Motor neuron (in vitro differentiated cells): ENCODE data around the gene PYGL. TPM values are rescaled to one million over a fixed set of nuclear protein-coding genes. Genes with fewer than 3 reads are reported as not detected.
A peak's percentile ranks its signal among the peaks of the same experiment; 100 is the strongest.

Experiments used
- ATAC-seq, 8 experiments: fragments of 200-7000 bp; cut with Tn5 transposase; replicated peaks in 6 of 8; 2 replicates each; pipeline ENCODE4 v1.8.0; 2021; ENCODE audit warnings: mild to moderate bottlenecking in 8 of 8, moderate library complexity in 8 of 8
- H3K27ac ChIP-seq, 2 donors: fragments of 250-450 bp; sonication (Bioruptor Pico); 2 replicates each; pipeline ENCODE4 v1.9.0; 2021; ENCODE audit warnings: antibody characterized with exemption in 2 of 2, mild to moderate bottlenecking in 2 of 2, moderate library complexity in 1 of 2
- H3K4me1 ChIP-seq, 2 donors: fragments of 250-450 bp; sonication (Bioruptor Pico); replicated peaks in 1 of 2; 2 replicates each; pipeline ENCODE4 v1.6.1; 2021; ENCODE audit warnings: antibody characterized with exemption in 2 of 2, mild to moderate bottlenecking in 2 of 2, moderate library complexity in 1 of 2
- H3K4me3 ChIP-seq, 5 donors: fragments of 250-450 bp; sonication (Bioruptor Pico); 2 replicates each; pipeline ENCODE4 v1.9.0; 2021; ENCODE audit warnings: antibody characterized with exemption in 5 of 5, mild to moderate bottlenecking in 5 of 5, moderate library complexity in 4 of 5
- WGBS, 10 experiments: fragments of 450-650 bp; shearing (Covaris generic); methylation state at CpG; one replicate each; pipeline ENCODE4 v1.0.0; 2022; 5-methylcytosine and 5-hydroxymethylcytosine counted together
- in situ Hi-C, 9 experiments: fragments of 400-800 bp; cut with MboI; loops; one replicate each; pipeline ENCODE4 v1.15.0; 2021; ENCODE audit warnings: low sequenced_read_pairs in 9 of 9, low pct_unique_long_range_greater_than_20kb in 2 of 9; ENCODE audit not compliant: unreplicated experiment in 9 of 9
- total RNA-seq, 8 experiments: library from RNA; unstranded; fragments of 300-600 nt; gene quantifications; 2 replicates each; pipeline versions ENCODE4 v1.2.3 to v1.2.4, GENCODE V29; 2022

The PYGL gene
- total RNA-seq, result 100 to 1,000 TPM in 3 of 8 experiments, 1 to 10 TPM in 5; 2.2 to 164 (median 5.7) TPM

GRCh38 chr14:50943943-50944646 is at the start of gene PYGL:
Gene PYGL, minus strand, starts transcription at chr14:50944483. Its CDS starts 80 bp downstream, at chr14:50944403.
- in situ Hi-C loops, result loop anchor here in 1 of 9 experiments (25.0 kb wide), 1 partner anchor 268 kb away; no protein-coding TSS in a partner anchor
- H3K4me1 ChIP-seq, result peaks cover 5 to 9% of the 10 kb centered on the region in 2 donors
- peak; percentile 76 to 91 (median 86) for ATAC-seq
- WGBS, 10 experiments, result 0% methylated on average over 14 of the region's 74 CpGs; no CpG with 5 or more reads in 9 of the 10 experiments
- peak within 1 kb of the TSS; percentile 31 to 47 (median 39) for H3K4me3 ChIP-seq
- H3K27ac ChIP-seq, result no peak within 1 kb of the TSS

- WGBS, 10 experiments, result 30 to 100% (median 51%) methylated on average over 2 to 11 of the region's 12 CpGs; no CpG with 5 or more reads in 2 of the 10 experiments
- ATAC-seq, result peak in 1 of 8 experiments; percentile 11
- Histone ChIP-seq H3K27ac (no peak overlapping the region), H3K4me1 (peaks cover 12 to 15% of the 10 kb centered on the region in 2 donors), H3K4me3 (no peak overlapping the region)
- in situ Hi-C loops, result no loop called here
Observed at GRCh38 chr14:50985859-50986331, 41.6 kb upstream of the PYGL start.

GRCh38 chr14:50985124-50985858 is 41.0 kb upstream of the PYGL start:
- 0 to 100% (median 78%) methylated on average over 1 to 10 of the region's 13 CpGs; no CpG with 5 or more reads in 1 of the 10 experiments for WGBS, 10 experiments
- Histone ChIP-seq H3K4me1 (peaks cover 14 to 15% of the 10 kb centered on the region in 2 donors), H3K27ac (peak overlapping the region in 1 of 2 donors; percentile 34), H3K4me3 (no peak overlapping the region)
- in situ Hi-C loops, result no loop called here
- peak; percentile 24 to 99 (median 68) for ATAC-seq

- Histone ChIP-seq H3K4me3 (no peak overlapping the region), H3K27ac (no peak overlapping the region)
- ATAC-seq, result peak in 3 of 8 experiments; percentile 11 to 38 (median 26)
Observed at GRCh38 chr14:50984036-50984710, 39.9 kb upstream of the PYGL start.

GRCh38 chr14:50979941-50980850 is 35.9 kb upstream of the PYGL start:
- in situ Hi-C loops, result no loop called here
- ATAC-seq, result peak in 5 of 8 experiments; percentile 22 to 63 (median 49)
- H3K4me3 ChIP-seq, result no peak overlapping the region
- H3K4me1 ChIP-seq, result peaks cover 13 to 18% of the 10 kb centered on the region in 2 donors
- 27 to 100% (median 69%) methylated on average over 1 to 5 of the region's 5 CpGs; no CpG with 5 or more reads in 1 of the 10 experiments for WGBS, 10 experiments
- H3K27ac ChIP-seq, result no peak overlapping the region

More at GRCh38 chr14:50984036-50984710, 39.9 kb upstream of the PYGL start:
- WGBS, 10 experiments, result 4 to 71% (median 34%) methylated on average over 1 to 2 of the region's 2 CpGs
- peaks cover 19% of the 10 kb centered on the region in 2 donors for H3K4me1 ChIP-seq
- in situ Hi-C loops, result no loop called here

GRCh38 chr14:50978888-50979287 is 34.6 kb upstream of the PYGL start:
- WGBS, 10 experiments, result 59 to 96% (median 82%) methylated on average over 1 to 4 of the region's 4 CpGs; no CpG with 5 or more reads in 3 of the 10 experiments

GRCh38 chr14:50978529-50978871 is 34.2 kb upstream of the PYGL start:
- Histone ChIP-seq H3K4me3 (no peak overlapping the region), H3K4me1 (peaks cover 4 to 6% of the 10 kb centered on the region in 2 donors), H3K27ac (no peak overlapping the region)
- no peak for ATAC-seq
- in situ Hi-C loops, result no loop called here
- WGBS, 10 experiments, result 96 to 100% (median 100%) methylated on average over 1 to 3 of the region's 3 CpGs; no CpG with 5 or more reads in 5 of the 10 experiments

More at GRCh38 chr14:50978888-50979287, 34.6 kb upstream of the PYGL start:
- H3K4me3 ChIP-seq, result no peak overlapping the region
- in situ Hi-C loops, result no loop called here
- no peak overlapping the region for H3K27ac ChIP-seq
- ATAC-seq, result no peak
- H3K4me1 ChIP-seq, result peaks cover 4 to 6% of the 10 kb centered on the region in 2 donors

GRCh38 chr14:50977863-50978528 is 33.7 kb upstream of the PYGL start:
- H3K4me1 ChIP-seq, result peaks cover 4 to 6% of the 10 kb centered on the region in 2 donors
- WGBS, 10 experiments, result 67 to 100% (median 84%) methylated on average over 1 to 3 of the region's 3 CpGs; no CpG with 5 or more reads in 3 of the 10 experiments
- in situ Hi-C loops, result no loop called here
- no peak overlapping the region for H3K27ac ChIP-seq
- H3K4me3 ChIP-seq, result no peak overlapping the region
- ATAC-seq, result no peak

GRCh38 chr14:50974118-50974517 is 29.8 kb upstream of the PYGL start:
- Histone ChIP-seq H3K4me3 (no peak overlapping the region), H3K4me1 (no peaks in the 10 kb centered on the region), H3K27ac (no peak overlapping the region)
- 79 to 100% (median 87%) methylated on average over 1 to 3 of the region's 5 CpGs; no CpG with 5 or more reads in 4 of the 10 experiments for WGBS, 10 experiments
- ATAC-seq, result no peak
- in situ Hi-C loops, result loop anchor here in 6 of 9 experiments (25.0 kb wide), 3 partner anchors 113 to 263 kb away; partner anchors contain the start of genes TMX1 (in 3 of the 6) and TRIM9 (in 1 of the 6)

GRCh38 chr14:50972734-50973133 is 28.5 kb upstream of the PYGL start:
- in situ Hi-C loops, result loop anchor here in 6 of 9 experiments (25.0 kb wide), 3 partner anchors 115 to 265 kb away; partner anchors contain the start of genes TMX1 (in 3 of the 6) and TRIM9 (in 1 of the 6)
- no peak for ATAC-seq
- WGBS, 10 experiments, result 74 to 100% (median 92%) methylated on average over 2 to 5 of the region's 11 CpGs; no CpG with 5 or more reads in 4 of the 10 experiments

More at GRCh38 chr14:50972734-50973133, 28.5 kb upstream of the PYGL start:
- no peaks in the 10 kb centered on the region for H3K4me1 ChIP-seq
- H3K27ac ChIP-seq, result no peak overlapping the region
- no peak overlapping the region for H3K4me3 ChIP-seq
